ENCODE results near the gene AGAP1. TPM values are rescaled to one million over a fixed set of nuclear protein-coding genes. Genes with fewer than 3 reads are reported as not detected.

The AGAP1 gene
- total RNA-seq, 1 experiment from 2014 or later, result 56.4 TPM

- H3K27ac Mint-ChIP-seq (ENCODE audit: unreplicated experiment), result no peak overlapping the region
- CTCF ChIA-PET, result no interaction called here
- peaks cover 1% of the 10 kb centered on the region for H3K9me3 Mint-ChIP-seq (ENCODE audit: low read depth, unreplicated experiment)
These were observed 542.2 kb downstream of the AGAP1 start for GRCh38 chr2:236036045-236036444.

DNA sequence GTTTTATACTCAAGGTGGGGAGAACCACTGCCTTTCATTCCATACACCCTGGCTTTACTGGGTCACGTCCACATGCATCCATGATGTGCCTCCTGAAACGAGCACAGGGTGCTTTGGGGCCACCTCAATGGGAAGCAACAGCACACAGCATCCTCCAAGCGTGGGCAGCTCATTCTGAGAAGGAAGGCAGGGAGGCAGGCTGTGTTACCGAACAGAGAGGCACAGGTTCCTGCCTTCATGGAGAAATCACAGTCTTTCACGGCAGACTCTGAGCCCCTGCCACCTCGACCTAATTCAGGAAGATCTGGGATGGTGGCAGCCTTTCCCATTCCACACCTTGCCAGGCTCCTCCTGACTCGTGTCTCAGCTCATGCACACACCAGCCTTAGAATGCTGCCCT, 544.3 kb downstream of the AGAP1 start:
- BruUV-seq (replicated peaks), result no TSS peak
- DNase-seq, result no peak
- peaks cover 10% of the 10 kb centered on the region for H3K36me3 Mint-ChIP-seq (ENCODE audit: insufficient read depth, unreplicated experiment)
- no peak overlapping the region for H3K4me3 Mint-ChIP-seq (ENCODE audit: low read depth, unreplicated experiment)
- peaks cover 11% of the 10 kb centered on the region for H3K4me1 Mint-ChIP-seq (ENCODE audit: low read depth, unreplicated experiment)
- no peaks in the 10 kb centered on the region for H3K27me3 Mint-ChIP-seq (ENCODE audit: unreplicated experiment)
- intact Hi-C loops (cut with micrococcal nuclease; ENCODE audit: unreplicated experiment), result no loop called here
- no peak for TF ChIP-seq CTCF (IDR thresholded peaks at IDR 0.05; ENCODE audit: unreplicated experiment)
- H3K27ac Mint-ChIP-seq (ENCODE audit: unreplicated experiment), result no peak overlapping the region
- H3K9me3 Mint-ChIP-seq (ENCODE audit: low read depth, unreplicated experiment), result no peaks in the 10 kb centered on the region
- CTCF ChIA-PET, result no interaction called here

More at GRCh38 chr2:236036045-236036444, 542.2 kb downstream of the AGAP1 start:
- Mint-ChIP-seq H3K27me3 (ENCODE audit: unreplicated experiment) (no peaks in the 10 kb centered on the region), H3K36me3 (ENCODE audit: insufficient read depth, unreplicated experiment) (no peaks in the 10 kb centered on the region), H3K4me1 (ENCODE audit: low read depth, unreplicated experiment) (peaks cover 9% of the 10 kb centered on the region), H3K4me3 (ENCODE audit: low read depth, unreplicated experiment) (no peak overlapping the region)
- no TSS peak for BruUV-seq (replicated peaks)
- intact Hi-C loops (cut with micrococcal nuclease; ENCODE audit: unreplicated experiment), result no loop called here
- TF ChIP-seq CTCF (IDR thresholded peaks at IDR 0.05; ENCODE audit: unreplicated experiment), result no peak
- no peak for DNase-seq

GRCh38 chr2:236040600-236041328, 546.9 kb downstream of the AGAP1 start:
- CTCF ChIA-PET, result no interaction called here
- no TSS peak for BruUV-seq (replicated peaks)
- Mint-ChIP-seq H3K36me3 (ENCODE audit: insufficient read depth, unreplicated experiment) (peaks cover 16% of the 10 kb centered on the region), H3K9me3 (ENCODE audit: low read depth, unreplicated experiment) (no peaks in the 10 kb centered on the region), H3K27me3 (ENCODE audit: unreplicated experiment) (no peaks in the 10 kb centered on the region), H3K4me1 (ENCODE audit: low read depth, unreplicated experiment) (peaks cover 12% of the 10 kb centered on the region), H3K4me3 (ENCODE audit: low read depth, unreplicated experiment) (no peak overlapping the region), H3K27ac (ENCODE audit: unreplicated experiment) (no peak overlapping the region)
- DNase-seq, result peak; percentile 14
- intact Hi-C loops (cut with micrococcal nuclease; ENCODE audit: unreplicated experiment), result no loop called here
- no peak for TF ChIP-seq CTCF (IDR thresholded peaks at IDR 0.05; ENCODE audit: unreplicated experiment)

GRCh38 chr2:236041616-236042015, 547.8 kb downstream of the AGAP1 start:
- Mint-ChIP-seq H3K36me3 (ENCODE audit: insufficient read depth, unreplicated experiment) (peaks cover 24% of the 10 kb centered on the region), H3K4me1 (ENCODE audit: low read depth, unreplicated experiment) (peaks cover 21% of the 10 kb centered on the region), H3K27ac (ENCODE audit: unreplicated experiment) (no peak overlapping the region), H3K4me3 (ENCODE audit: low read depth, unreplicated experiment) (no peak overlapping the region), H3K9me3 (ENCODE audit: low read depth, unreplicated experiment) (no peaks in the 10 kb centered on the region), H3K27me3 (ENCODE audit: unreplicated experiment) (no peaks in the 10 kb centered on the region)
- TF ChIP-seq CTCF (IDR thresholded peaks at IDR 0.05; ENCODE audit: unreplicated experiment), result no peak
- intact Hi-C loops (cut with micrococcal nuclease; ENCODE audit: unreplicated experiment), result no loop called here
- DNase-seq, result no peak
- CTCF ChIA-PET, result interaction anchor here (1.1 kb wide), 1 partner anchor 136 kb away, joined by 4 read pairs; no protein-coding TSS in a partner anchor
- no TSS peak for BruUV-seq (replicated peaks)

Measured in Calu3 (cell line).